Smooth muscle cell (in vitro differentiated cells): ENCODE measurements around the gene ANO7. TPM values are rescaled to one million over a fixed set of nuclear protein-coding genes. Genes with fewer than 3 reads are reported as not detected.

Experiments used
- DNase-seq: peaks from one replicate; lab custom pipeline; 2025; ENCODE audit not compliant: unreplicated experiment; lab: John Stamatoyannopoulos, UW
- H2AFZ ChIP-seq: fragments of 200-600 bp; sonication (generic); 2 replicates; pipeline ENCODE4 v1.6.0; 2016; ENCODE audit warnings: antibody characterized with exemption, low read depth, mild to moderate bottlenecking
- H3F3A ChIP-seq: fragments of 200-600 bp; sonication (generic); 2 replicates; pipeline ENCODE4 v1.6.0; 2017; ENCODE audit warnings: antibody characterized with exemption, low read depth
- H3K27ac ChIP-seq: fragments of 200-600 bp; sonication (generic); 2 replicates; pipeline ENCODE4 v1.5.1; 2016; ENCODE audit warnings: low read depth, mild to moderate bottlenecking
- H3K27me3 ChIP-seq: fragments of 200-600 bp; sonication (generic); 2 replicates; pipeline ENCODE4 v1.6.1; 2016; ENCODE audit warnings: low read depth, mild to moderate bottlenecking
- H3K36me3 ChIP-seq: fragments of 200-600 bp; sonication (generic); 2 replicates; pipeline ENCODE4 v1.5.1; 2016; ENCODE audit warnings: low read depth
- H3K4me1 ChIP-seq: fragments of 200-600 bp; sonication (generic); 2 replicates; pipeline ENCODE4 v1.5.1; 2016; ENCODE audit warnings: low read depth
- H3K4me2 ChIP-seq: fragments of 200-600 bp; sonication (generic); 2 replicates; pipeline ENCODE4 v1.6.0; 2016; ENCODE audit warnings: mild to moderate bottlenecking
- H3K4me3 ChIP-seq: fragments of 200-600 bp; sonication (generic); 2 replicates; pipeline ENCODE4 v1.5.1; 2016; ENCODE audit warnings: mild to moderate bottlenecking
- H3K79me2 ChIP-seq: fragments of 200-600 bp; sonication (generic); 2 replicates; pipeline ENCODE4 v1.6.0; 2016; ENCODE audit warnings: low read depth, mild to moderate bottlenecking
- H3K9ac ChIP-seq: fragments of 200-600 bp; sonication (generic); 2 replicates; pipeline ENCODE4 v1.6.0; 2016; ENCODE audit warnings: low read depth
- H3K9me3 ChIP-seq: fragments of 200-600 bp; sonication (generic); replicated peaks from 2 replicates; pipeline ENCODE4 v1.5.1; 2016; ENCODE audit warnings: low read depth
- H4K20me1 ChIP-seq: fragments of 200-600 bp; sonication (generic); 2 replicates; pipeline ENCODE4 v1.6.0; 2016; ENCODE audit warnings: low read depth
- CTCF ChIP-seq: fragments of 200-600 bp; sonication (generic); IDR thresholded peaks from 2 replicates; pipeline ENCODE4 v1.5.1; 2017; ENCODE audit warnings: borderline replicate concordance, mild to moderate bottlenecking, antibody characterized with exemption; ENCODE audit not compliant: insufficient read depth, poor library complexity, severe bottlenecking
- WGBS: methylation state at CpG from one replicate; pipeline ENCODE4 v1.1.7; 2016; ENCODE audit warnings: low lambda C conversion rate; 5-methylcytosine and 5-hydroxymethylcytosine counted together
- polyA plus RNA-seq: library from polyadenylated mRNA; unstranded; fragments of >200 nt; fragmentation: Nextera tagmentation; extraction: Ambion mirVana; gene quantifications from 2 replicates; pipeline ENCODE4 v1.2.1, GENCODE V29; 2016
- total RNA-seq: library from RNA; depleted of rRNA; stranded (reverse); fragments of >200 nt; gene quantifications from 2 replicates; pipeline ENCODE4 v1.2.3, GENCODE V29; 2014

Gene ANO7
- total and polyA plus RNA-seq, 2 experiments from 2014 or later: 1.3 to 1.4 TPM

DNA sequence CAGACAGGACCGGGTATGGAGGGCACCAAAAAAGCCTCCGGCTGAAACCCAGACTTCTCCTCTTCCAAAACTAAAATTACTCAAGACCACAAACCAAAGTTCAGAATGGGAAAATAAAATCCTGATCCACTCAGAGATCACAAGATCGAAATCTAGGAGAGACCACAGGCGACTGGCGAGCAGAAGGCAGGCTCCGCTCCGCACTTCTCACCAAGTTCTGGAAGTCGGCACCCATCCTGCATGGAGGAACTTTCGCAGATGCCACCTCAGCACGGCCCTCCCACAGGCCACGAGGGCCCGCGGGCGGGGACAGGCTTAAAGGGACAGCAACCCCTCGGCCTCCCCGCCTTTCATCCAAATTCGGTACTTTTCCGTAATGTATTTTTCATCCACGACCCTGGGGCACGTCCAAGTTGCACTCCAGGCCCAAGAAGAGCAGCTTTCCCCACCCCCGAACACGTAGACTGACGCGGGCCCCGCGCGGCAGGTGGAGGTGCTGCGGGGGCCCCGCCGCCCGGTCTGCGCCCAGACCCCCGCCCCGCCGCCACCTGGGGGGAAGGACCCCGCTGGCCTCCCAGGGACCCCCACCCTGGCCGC, 83.3 kb downstream of the ANO7 start:
- Histone ChIP-seq H3K27ac (peak overlapping the region; percentile 90), H3K27me3 (no peaks in the 10 kb centered on the region), H3F3A (peaks cover 34% of the 10 kb centered on the region), H3K9ac (peak overlapping the region; percentile 97), H3K4me1 (peaks cover 9% of the 10 kb centered on the region), H3K79me2 (peaks cover 88% of the 10 kb centered on the region), H3K4me3 (peak overlapping the region; percentile 70), H3K36me3 (peaks cover under 1% of the 10 kb centered on the region), H3K4me2 (peak overlapping the region; percentile 98), H3K9me3 (no peaks in the 10 kb centered on the region), H4K20me1 (peaks cover 76% of the 10 kb centered on the region), H2AFZ (no peak overlapping the region)
- no peak for TF ChIP-seq CTCF
- peak; percentile 47 for DNase-seq
- WGBS: 2% methylated on average over 31 of the region's 37 CpGs

DNA sequence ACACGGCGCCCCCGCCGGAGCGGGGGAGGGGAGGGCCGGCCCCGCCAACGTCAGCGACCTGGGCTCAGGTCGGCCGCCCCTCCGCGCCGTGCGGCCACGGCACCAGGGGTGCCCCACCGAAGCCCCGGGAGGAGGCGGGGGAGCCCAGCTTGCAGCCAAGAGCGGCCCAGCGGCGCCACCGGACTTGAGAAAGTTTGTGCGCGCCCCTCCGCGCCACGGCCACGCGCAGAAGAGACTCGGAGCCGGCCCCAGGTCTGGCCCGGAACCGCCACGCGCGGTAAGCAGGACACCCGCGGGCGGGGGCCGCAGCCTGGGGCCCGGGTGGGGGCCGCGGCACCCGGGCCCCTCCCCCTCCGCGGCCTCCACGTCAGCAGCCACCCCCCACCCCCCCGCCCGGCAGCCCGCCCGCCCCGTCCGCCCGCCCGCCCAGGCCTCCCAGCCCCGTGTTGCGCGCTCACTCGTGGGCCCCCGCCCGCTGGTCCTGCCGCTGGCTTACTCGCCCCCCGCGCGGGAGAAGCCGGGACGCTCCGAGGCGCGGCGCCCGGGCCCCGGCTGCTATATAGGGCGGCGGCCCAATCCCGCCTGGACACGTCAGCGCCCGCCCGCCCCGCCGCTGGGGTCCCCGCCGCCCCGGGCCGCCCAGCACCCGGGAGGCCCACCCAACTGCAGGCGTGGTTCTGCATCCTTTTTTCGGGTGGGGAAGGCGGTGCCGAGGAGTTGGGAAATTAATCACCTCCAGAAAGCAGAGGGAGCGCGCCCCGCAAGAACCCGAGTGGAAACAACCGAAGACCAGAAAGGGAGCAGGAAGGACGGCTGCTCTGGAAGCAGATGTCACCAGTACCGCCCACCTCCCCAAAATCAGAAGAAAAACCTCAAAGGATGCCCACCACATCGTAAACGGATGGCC, 84.1 kb downstream of the ANO7 start:
- Histone ChIP-seq H3K27ac (peak overlapping the region; percentile 90), H3F3A (peaks cover 28% of the 10 kb centered on the region), H3K9ac (peak overlapping the region; percentile 97), H2AFZ (no peak overlapping the region), H3K4me3 (peak overlapping the region; percentile 70), H4K20me1 (peaks cover 76% of the 10 kb centered on the region), H3K4me2 (peak overlapping the region; percentile 98), H3K79me2 (peaks cover 88% of the 10 kb centered on the region), H3K4me1 (peaks cover 9% of the 10 kb centered on the region), H3K27me3 (no peaks in the 10 kb centered on the region), H3K36me3 (no peaks in the 10 kb centered on the region), H3K9me3 (no peaks in the 10 kb centered on the region)
- 3% methylated on average over 32 of the region's 102 CpGs for WGBS
- TF ChIP-seq CTCF: no peak
- peak; percentile 83 for DNase-seq

- no peak for DNase-seq
- Histone ChIP-seq H3K4me3 (peak overlapping the region; percentile 70), H3K79me2 (peaks cover 88% of the 10 kb centered on the region), H3K4me2 (peak overlapping the region; percentile 98), H3K9ac (peak overlapping the region; percentile 97), H3K4me1 (peaks cover 6% of the 10 kb centered on the region), H2AFZ (no peak overlapping the region), H3F3A (peaks cover 20% of the 10 kb centered on the region), H3K27me3 (no peaks in the 10 kb centered on the region), H4K20me1 (peaks cover 76% of the 10 kb centered on the region), H3K36me3 (no peaks in the 10 kb centered on the region), H3K9me3 (no peaks in the 10 kb centered on the region), H3K27ac (peak overlapping the region; percentile 90)
- 64% methylated on average over 21 of the region's 21 CpGs for WGBS
- TF ChIP-seq CTCF: no peak
Observed at GRCh38 chr2:241273210-241274020, 84.9 kb downstream of the ANO7 start.
